GM18505 (cell line): ENCODE measurements around the gene SET.

Experiments
- ATAC-seq: cut with Tn5 transposase; IDR thresholded peaks from one replicate; pipeline ENCODE4 v1.9.1; 2021; ENCODE audit not compliant: unreplicated experiment
- POLR2A ChIP-seq: IDR thresholded peaks from 4 replicates; pipeline ENCODE4 v1.6.1; 2011; ENCODE audit warnings: borderline replicate concordance; ENCODE audit not compliant: insufficient read depth, insufficient read length; ENCODE audit errors: extremely low read depth

SET gene

DNA sequence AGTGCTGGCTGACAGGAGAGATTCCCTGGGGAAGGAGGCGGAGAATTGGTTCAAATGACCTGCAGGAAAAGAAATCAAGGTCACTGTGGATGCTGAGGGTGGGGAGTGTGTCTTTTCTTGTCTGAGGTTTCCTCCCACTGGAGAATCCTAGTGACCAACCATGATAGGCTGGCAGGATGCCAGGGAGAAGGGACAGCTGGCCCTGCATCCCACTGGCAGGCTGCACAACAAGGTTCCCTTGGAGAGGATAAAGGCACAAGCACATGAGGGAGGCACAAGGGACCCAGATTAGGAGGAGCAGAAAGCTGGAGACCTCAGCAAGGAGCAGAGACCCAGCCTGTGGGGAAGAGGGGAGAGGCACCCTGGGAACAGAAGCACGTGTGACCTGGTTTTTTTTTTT lies 46.4 kb downstream of the SET start:
- TF ChIP-seq POLR2A: no peak
- no peak for ATAC-seq

DNA sequence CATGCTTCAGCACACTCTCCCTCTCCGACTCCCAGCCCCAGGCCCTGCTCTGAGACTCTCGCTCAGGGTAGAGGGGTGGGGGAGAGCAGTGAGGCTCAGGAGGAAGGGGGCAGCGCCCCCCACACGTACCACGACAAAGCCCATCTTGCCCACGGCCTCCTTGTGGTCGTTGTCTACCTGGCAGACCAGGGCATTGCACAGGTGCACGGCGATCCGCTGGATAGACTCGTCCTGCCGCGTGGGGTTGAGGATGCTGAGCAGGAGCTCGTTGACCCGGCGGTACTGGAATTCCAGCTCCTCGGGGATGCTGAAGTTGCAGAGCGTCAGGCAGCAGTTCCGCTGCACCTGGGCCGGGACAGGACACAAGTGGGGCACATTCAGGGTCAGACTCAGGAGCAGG lies 53.4 kb downstream of the SET start:
- no peak for TF ChIP-seq POLR2A
- no peak for ATAC-seq

DNA sequence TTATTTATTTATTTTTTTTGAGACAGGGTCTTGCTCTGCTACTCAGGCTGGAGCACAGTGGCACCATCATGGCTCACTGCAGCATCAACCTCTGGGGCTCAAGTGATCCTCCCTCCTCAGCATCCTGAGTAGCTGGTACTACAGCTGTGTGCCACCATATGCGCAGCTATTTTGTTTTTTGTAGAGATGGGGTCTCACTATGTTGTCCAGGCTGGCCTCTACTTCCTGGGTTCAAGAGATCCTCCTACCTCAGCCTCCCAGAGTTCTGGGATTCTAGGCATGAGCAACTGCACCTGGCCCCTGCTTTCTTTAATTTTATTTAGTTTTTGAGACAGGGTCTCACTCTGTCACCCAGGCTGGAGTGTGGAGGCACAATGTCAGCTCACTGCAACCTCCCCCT lies 54.4 kb downstream of the SET start:
- no peak for ATAC-seq
- TF ChIP-seq POLR2A: no peak
